Loucy (cell line): ENCODE measurements around the gene ZNF592.

Source experiments
- H2AFZ ChIP-seq: fragments of 200-600 bp; sonication (generic); 2 replicates; pipeline ENCODE4 v1.6.0; 2016; ENCODE audit warnings: antibody characterized with exemption, mild to moderate bottlenecking, low read length, moderate library complexity
- H3F3A ChIP-seq: fragments of 200-600 bp; 2 replicates; pipeline ENCODE4 v1.6.0; 2016; ENCODE audit warnings: antibody characterized with exemption, low read depth, mild to moderate bottlenecking
- H3K27me3 ChIP-seq: fragments of 200-600 bp; sonication (generic); 2 replicates; pipeline ENCODE4 v1.6.1; 2014; ENCODE audit warnings: low read length, mild to moderate bottlenecking; ENCODE audit not compliant: insufficient read depth, poor library complexity, severe bottlenecking
- H3K36me3 ChIP-seq: fragments of 200-600 bp; sonication (generic); 2 replicates; pipeline ENCODE4 v1.6.1; 2016; ENCODE audit warnings: low read length; ENCODE audit not compliant: insufficient read depth
- H3K4me1 ChIP-seq: fragments of 200-600 bp; sonication (generic); 2 replicates; pipeline ENCODE4 v1.5.1; 2014; ENCODE audit warnings: low read length, mild to moderate bottlenecking; ENCODE audit not compliant: insufficient read depth, poor library complexity, severe bottlenecking
- H3K4me2 ChIP-seq: fragments of 200-600 bp; sonication (generic); 2 replicates; pipeline ENCODE4 v1.6.0; 2014; ENCODE audit warnings: antibody characterized with exemption, low read length, low read depth, mild to moderate bottlenecking; ENCODE audit not compliant: poor library complexity, severe bottlenecking
- H3K4me3 ChIP-seq: fragments of 200-600 bp; sonication (generic); 2 replicates; pipeline ENCODE4 v1.5.1; 2014; ENCODE audit warnings: low read length, mild to moderate bottlenecking, mixed read lengths; ENCODE audit not compliant: poor library complexity, severe bottlenecking
- H3K79me2 ChIP-seq: fragments of 200-600 bp; sonication (generic); 2 replicates; pipeline ENCODE4 v1.6.1; 2014; ENCODE audit warnings: low read length; ENCODE audit not compliant: insufficient read depth
- H3K9ac ChIP-seq: fragments of 200-600 bp; sonication (generic); 2 replicates; pipeline ENCODE4 v1.6.0; 2014; ENCODE audit warnings: mild to moderate bottlenecking, low read depth, low read length, moderate library complexity; ENCODE audit not compliant: poor library complexity, severe bottlenecking
- H3K9me2 ChIP-seq: fragments of 200-600 bp; sonication (generic); replicated peaks from 2 replicates; pipeline ENCODE4 v1.6.1; 2016; ENCODE audit warnings: low read depth, low read length, mixed read lengths
- H3K9me3 ChIP-seq: fragments of 200-600 bp; sonication (generic); 2 replicates; pipeline ENCODE4 v1.6.1; 2014; ENCODE audit warnings: mild to moderate bottlenecking, antibody characterized with exemption, low read length, low read depth; ENCODE audit not compliant: insufficient read depth
- H4K20me1 ChIP-seq: fragments of 200-600 bp; sonication (generic); 2 replicates; pipeline ENCODE4 v1.6.0; 2014; ENCODE audit warnings: antibody characterized with exemption, low read length, mild to moderate bottlenecking; ENCODE audit not compliant: insufficient read depth, poor library complexity, severe bottlenecking
- CTCF ChIP-seq: fragments of 200-600 bp; sonication (generic); conservative IDR thresholded peaks from 2 replicates; pipeline ENCODE4 v1.5.1; 2014; ENCODE audit warnings: mild to moderate bottlenecking, antibody characterized with exemption, low read length
- EZH2phosphoT487 ChIP-seq: fragments of 200-600 bp; IDR thresholded peaks from 2 replicates; pipeline ENCODE4 v1.6.1; 2018; ENCODE audit warnings: antibody characterized with exemption, mild to moderate bottlenecking, moderate library complexity, borderline replicate concordance

Gene ZNF592

GRCh38 chr15:84764989-84765388 is 16.6 kb downstream of the ZNF592 start:
- H3K4me1 ChIP-seq: peaks cover 9% of the 10 kb centered on the region
- H3K4me2 ChIP-seq: no peak overlapping the region
- H4K20me1 ChIP-seq: peaks cover 32% of the 10 kb centered on the region

GRCh38 chr15:84765675-84766074 is 17.3 kb downstream of the ZNF592 start:
- TF ChIP-seq EZH2phosphoT487: no peak
- TF ChIP-seq CTCF: no peak
- Histone ChIP-seq H3K36me3 (peaks cover 51% of the 10 kb centered on the region), H3K79me2 (peaks cover 90% of the 10 kb centered on the region), H2AFZ (no peak overlapping the region), H3K4me3 (no peak overlapping the region), H3K27me3 (no peaks in the 10 kb centered on the region), H3K9me2 (no peaks in the 10 kb centered on the region), H3K4me1 (peaks cover 9% of the 10 kb centered on the region), H3F3A (no peaks in the 10 kb centered on the region), H3K4me2 (no peak overlapping the region), H3K9me3 (no peaks in the 10 kb centered on the region), H3K9ac (no peak overlapping the region), H4K20me1 (peaks cover 28% of the 10 kb centered on the region)

More at GRCh38 chr15:84764989-84765388, 16.6 kb downstream of the ZNF592 start:
- TF ChIP-seq EZH2phosphoT487 (no peak), CTCF (no peak)
- peaks cover 44% of the 10 kb centered on the region for H3K36me3 ChIP-seq
- H2AFZ ChIP-seq: no peak overlapping the region
- no peaks in the 10 kb centered on the region for H3K27me3 ChIP-seq
- no peak overlapping the region for H3K9ac ChIP-seq
- H3K79me2 ChIP-seq: peaks cover 90% of the 10 kb centered on the region
- no peaks in the 10 kb centered on the region for H3K9me2 ChIP-seq
- H3K4me3 ChIP-seq: no peak overlapping the region
- H3K9me3 ChIP-seq: no peaks in the 10 kb centered on the region
- H3F3A ChIP-seq: no peaks in the 10 kb centered on the region

- no peaks in the 10 kb centered on the region for H3K9me2 ChIP-seq
- no peak for TF ChIP-seq EZH2phosphoT487
- TF ChIP-seq CTCF: no peak
- no peak overlapping the region for H3K9ac ChIP-seq
- peaks cover 90% of the 10 kb centered on the region for H3K79me2 ChIP-seq
- peaks cover 23% of the 10 kb centered on the region for H4K20me1 ChIP-seq
- peaks cover 4% of the 10 kb centered on the region for H3K4me1 ChIP-seq
- peaks cover 58% of the 10 kb centered on the region for H3K36me3 ChIP-seq
- H2AFZ ChIP-seq: no peak overlapping the region
- H3K9me3 ChIP-seq: no peaks in the 10 kb centered on the region
- no peaks in the 10 kb centered on the region for H3F3A ChIP-seq
- no peak overlapping the region for H3K4me2 ChIP-seq
- no peak overlapping the region for H3K4me3 ChIP-seq
- no peaks in the 10 kb centered on the region for H3K27me3 ChIP-seq
Observed at GRCh38 chr15:84766461-84767035, 18.2 kb downstream of the ZNF592 start.
